Measurements from ENCODE around the gene VSIG10L. TPM values are rescaled to one million over a fixed set of nuclear protein-coding genes. Genes with fewer than 3 reads are reported as not detected.

The VSIG10L gene
- total RNA-seq, 1 experiment from 2014 or later: 4.5 TPM

DNA sequence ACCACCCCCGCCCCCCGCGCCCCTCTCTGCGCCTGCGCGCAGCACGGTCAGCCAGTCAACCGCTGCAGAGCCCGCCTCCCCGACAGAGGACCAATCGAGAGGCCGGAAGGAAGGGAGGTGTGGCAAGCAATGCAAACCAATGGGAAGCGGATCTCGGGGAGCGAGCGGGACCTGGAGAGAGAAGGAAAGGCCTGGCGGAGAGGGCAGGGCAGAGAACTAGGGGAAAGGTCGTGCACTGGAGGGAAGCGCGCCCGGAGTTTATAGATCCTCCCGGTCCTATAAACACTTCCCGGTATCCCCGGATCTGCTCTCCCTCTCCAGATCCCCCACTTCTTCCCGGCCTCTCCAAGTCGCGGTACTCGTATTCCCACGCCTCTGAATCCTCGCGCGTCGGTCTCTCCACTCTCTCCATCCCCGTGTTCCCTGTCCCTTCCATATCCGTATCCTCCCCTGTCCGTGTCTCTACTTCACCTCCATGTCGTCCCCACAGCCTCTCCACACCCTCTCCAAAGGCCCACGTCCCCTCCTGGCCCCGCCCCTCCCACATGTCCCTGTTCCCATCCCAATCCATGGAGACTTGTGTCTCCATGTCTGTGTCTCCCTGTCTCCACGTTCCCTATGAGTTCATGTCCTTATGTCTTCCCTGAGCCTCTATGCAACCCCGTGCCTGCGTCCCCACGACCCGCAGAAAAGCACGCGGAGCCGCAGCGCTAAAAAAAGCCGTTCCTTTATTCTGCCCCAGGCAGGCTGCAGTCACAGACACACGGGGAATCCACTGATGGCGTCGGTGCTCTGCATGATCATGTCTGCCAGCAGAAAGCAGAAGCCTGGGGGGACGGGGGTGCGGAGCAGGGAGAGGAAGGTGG is 24.7 kb upstream of the VSIG10L start:
- Mint-ChIP-seq H3K4me1 (ENCODE audit: low read depth, unreplicated experiment) (peaks cover 30% of the 10 kb centered on the region), H3K27ac (ENCODE audit: unreplicated experiment) (peak overlapping the region; percentile 100), H3K4me3 (ENCODE audit: unreplicated experiment) (peak overlapping the region; percentile 94), H3K27me3 (ENCODE audit: insufficient read depth, unreplicated experiment) (no peaks in the 10 kb centered on the region), H3K36me3 (ENCODE audit: insufficient read depth, unreplicated experiment) (peaks cover 36% of the 10 kb centered on the region), H3K9me3 (ENCODE audit: unreplicated experiment) (no peaks in the 10 kb centered on the region)
- no peak for TF ChIP-seq CTCF (IDR thresholded peaks at IDR 0.05; ENCODE audit: insufficient read depth in 1 of 2, low read depth in 1 of 2, low read length in 1 of 2, severe bottlenecking in 1 of 2, unreplicated experiment in 1 of 2)
- ChIA-PET POLR2A (interaction anchor here (1.5 to 1.7 kb wide), 6 partner anchors 12 to 50 kb away, joined by 3 to 67 read pairs (median 30); no protein-coding TSS in a partner anchor), CTCF (interaction anchor here (1.5 to 1.6 kb wide), 3 partner anchors 27 to 41 kb away, joined by 4 to 30 read pairs (median 24); no protein-coding TSS in a partner anchor)
- Histone ChIP-seq H3K4me3 (ENCODE audit: low read depth, low read length) (peak overlapping the region; percentile 77), H3K27me3 (replicated peaks; ENCODE audit: control insufficient read depth, insufficient read depth, low read length) (no peaks in the 10 kb centered on the region), H3K36me3 (ENCODE audit: control insufficient read depth, insufficient read depth, low read length) (0 out of 2 replicates have a peak, but pooled peaks cover 1% of the 10 kb centered on the region), H3K9me3 (no peaks in the 10 kb centered on the region), H3K4me1 (peaks cover 43% of the 10 kb centered on the region)
- intact Hi-C loops (cut with micrococcal nuclease; ENCODE audit: unreplicated experiment): loop anchor here (1.0 to 2.0 kb wide), 4 partner anchors 12 to 28 kb away; no protein-coding TSS in a partner anchor
- TSS peak; percentile 38 for BruUV-seq (replicated peaks)
- peak; percentile 98 to 100 for DNase-seq

DNA sequence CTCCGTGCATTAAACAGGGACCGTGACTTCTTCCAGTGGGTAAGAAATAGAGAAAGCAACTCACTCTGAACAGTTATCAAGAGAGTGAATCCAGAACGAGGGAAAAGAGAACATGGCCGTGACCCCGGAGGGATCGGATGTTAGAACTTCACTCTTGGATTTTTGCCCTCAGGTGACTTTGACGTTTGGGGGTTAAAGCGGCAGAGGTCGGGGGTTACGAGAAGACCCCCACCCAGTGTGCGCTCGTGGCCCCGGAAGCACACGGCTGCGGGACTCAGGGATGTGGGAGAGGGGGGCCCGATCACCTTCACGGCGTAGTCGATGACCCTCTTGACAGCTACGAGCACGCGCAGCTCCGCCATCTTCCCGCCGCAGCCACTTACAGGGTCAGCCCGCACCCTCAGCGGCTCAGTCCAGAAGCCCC is 24.0 kb upstream of the VSIG10L start, which contains the start of gene ETFB:
Gene ETFB (minus strand): TSS at position 424 of the 424 bp plus-strand sequence. CDS start 62 bp downstream, at position 362.
- Histone ChIP-seq H3K27me3 (replicated peaks; ENCODE audit: control insufficient read depth, insufficient read depth, low read length) (no peaks in the 10 kb centered on the region), H3K4me1 (peaks cover 47% of the 10 kb centered on the region), H3K9me3 (no peaks in the 10 kb centered on the region), H3K4me3 (ENCODE audit: low read depth, low read length) (peak within 1 kb of the TSS; percentile 77), H3K36me3 (ENCODE audit: control insufficient read depth, insufficient read depth, low read length) (0 out of 2 replicates have a peak, but pooled peaks cover 1% of the 10 kb centered on the region)
- Mint-ChIP-seq H3K4me1 (ENCODE audit: low read depth, unreplicated experiment) (peaks cover 33% of the 10 kb centered on the region), H3K27ac (ENCODE audit: unreplicated experiment) (peak within 1 kb of the TSS; percentile 100), H3K9me3 (ENCODE audit: unreplicated experiment) (no peaks in the 10 kb centered on the region), H3K27me3 (ENCODE audit: insufficient read depth, unreplicated experiment) (no peaks in the 10 kb centered on the region), H3K36me3 (ENCODE audit: insufficient read depth, unreplicated experiment) (peaks cover 37% of the 10 kb centered on the region), H3K4me3 (ENCODE audit: unreplicated experiment) (peak within 1 kb of the TSS; percentile 94)
- TF ChIP-seq CTCF (IDR thresholded peaks at IDR 0.05; ENCODE audit: insufficient read depth in 1 of 2, low read depth in 1 of 2, low read length in 1 of 2, severe bottlenecking in 1 of 2, unreplicated experiment in 1 of 2): no peak
- intact Hi-C loops (cut with micrococcal nuclease; ENCODE audit: unreplicated experiment): loop anchor here (2.0 kb wide), 1 partner anchor 15 kb away; no protein-coding TSS in a partner anchor
- CTCF ChIA-PET: interaction anchor here (0.5 to 1.6 kb wide), 3 partner anchors 11 to 291 kb away, joined by 4 to 24 read pairs (median 11); no protein-coding TSS in a partner anchor
- DNase-seq: no peak
- POLR2A ChIA-PET: interaction anchor here (0.5 to 1.7 kb wide), 7 partner anchors 8 to 229 kb away, joined by 3 to 52 read pairs (median 11); partner anchors contain the start of gene VSIG10L
- BruUV-seq (replicated peaks): TSS peak; percentile 81

All from Caco-2 (cell line).